ENCODE data around the gene XYLT1. TPM values are rescaled to one million over a fixed set of nuclear protein-coding genes. Genes with fewer than 3 reads are reported as not detected.

Gene XYLT1
- total and polyA plus RNA-seq, 2 of the 13 experiments (the other 11 are each of a cell fraction or from before 2014, with no cell fraction given): not detected

DNA sequence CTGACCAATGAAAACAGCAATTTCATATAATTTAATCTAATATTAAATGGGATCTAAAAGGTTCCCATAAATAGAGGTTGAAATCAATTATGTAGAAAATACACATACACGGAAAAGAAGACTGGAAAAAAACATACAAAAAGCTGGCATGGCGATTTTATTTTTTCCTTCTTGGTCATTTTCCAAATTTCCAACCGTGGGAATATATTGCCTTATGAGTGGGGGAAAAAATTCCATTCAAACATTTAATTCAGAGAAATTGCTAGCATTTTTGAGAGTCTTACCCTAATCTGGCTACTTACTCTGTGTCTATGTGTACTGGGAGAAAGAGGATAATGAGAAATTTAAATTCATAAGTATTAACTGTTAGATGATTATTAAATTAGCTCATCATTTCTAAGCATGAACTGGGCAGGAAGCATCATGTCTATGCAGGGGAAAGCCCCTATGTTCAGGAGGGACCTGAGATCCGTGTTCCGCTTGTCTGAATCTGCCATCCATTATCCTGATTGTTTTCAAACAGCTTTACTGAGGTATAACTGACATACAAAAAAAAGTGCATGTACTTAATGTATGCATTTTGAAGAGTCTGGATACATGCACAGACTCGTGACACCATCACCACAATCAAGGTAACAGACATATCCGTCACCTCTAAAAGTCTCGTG, 145.2 kb downstream of the XYLT1 start (continued):
- TF ChIP-seq MXD3 (CRISPR knock-in tag; IDR thresholded peaks at IDR 0.05): no peak

DNA sequence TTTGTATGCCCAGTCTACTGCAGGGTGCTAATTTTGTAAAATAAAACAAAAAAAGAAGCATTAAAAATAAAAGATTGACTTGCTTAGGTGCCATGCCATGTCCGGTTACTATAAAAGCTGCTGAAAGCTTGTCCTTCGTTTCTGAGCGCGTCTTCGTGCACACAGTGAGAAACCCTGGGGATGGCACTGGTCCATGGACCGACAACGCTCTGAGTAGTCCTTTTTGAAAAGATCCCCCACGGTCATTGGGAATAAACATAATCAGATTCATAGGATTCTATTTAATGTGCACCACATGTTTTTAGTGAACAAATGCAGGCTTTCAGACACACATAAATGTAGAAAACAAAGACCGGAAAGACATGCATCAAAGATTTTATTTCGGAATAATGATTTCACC, 146.3 kb downstream of the XYLT1 start:
- no peak for ATAC-seq
- H3K4me1 ChIP-seq (ENCODE audit: insufficient read depth, low read length): no peaks in the 10 kb centered on the region
- no peak overlapping the region for H3K4me3 ChIP-seq (replicated peaks in 1 of 3; ENCODE audit: insufficient read depth in 1 of 3, low read depth in 2 of 3, low read length in 3 of 3)
- no peaks in the 10 kb centered on the region for H3K36me3 ChIP-seq (replicated peaks in 1 of 2; ENCODE audit: control insufficient read depth in 1 of 2, insufficient read depth in 2 of 2, low read length in 2 of 2)
- 65% methylated on average over 10 of the region's 10 CpGs for WGBS (ENCODE audit: low lambda C conversion rate)
- H4K20me1 ChIP-seq (ENCODE audit: insufficient read depth, low read length): no peaks in the 10 kb centered on the region
- ChIA-PET CTCF (ENCODE audit: low intra/inter-chr PET ratio, low total read pairs) (no interaction called here), POLR2A (no interaction called here)
- in situ Hi-C loops (cut with HindIII; ENCODE audit: extremely low pct_ligation_motif_present, low pct_unique_long_range_greater_than_20kb): no loop called here
- no peak overlapping the region for H3K9ac ChIP-seq (ENCODE audit: insufficient read depth, low read depth, low read length)
- no peaks in the 10 kb centered on the region for H3K9me3 ChIP-seq (ENCODE audit: low read length)
- peaks cover 6 to 24% of the 10 kb centered on the region in 2 experiments; a peak in 2 of 5 replicates for H3K27me3 ChIP-seq (ENCODE audit: control insufficient read depth in 1 of 2, insufficient read depth in 2 of 2, low read length in 2 of 2)
- no peak overlapping the region for H3K4me2 ChIP-seq (ENCODE audit: low read depth, low read length)
- H3K27ac ChIP-seq (ENCODE audit: extremely low read length, insufficient read depth, low read length): no peak overlapping the region
- DNase-seq (ENCODE audit: low spot score): no peak
- no TSS peak for BruUV-seq (replicated peaks)
- no peaks in the 10 kb centered on the region for H3K79me2 ChIP-seq (ENCODE audit: insufficient read depth, low read length)
- H2AFZ ChIP-seq (ENCODE audit: low read length): no peak overlapping the region
- intact Hi-C loops (cut with micrococcal nuclease; ENCODE audit: unreplicated experiment): no loop called here
- no peak for FAIRE-seq
- TF ChIP-seq, protein P1, sequence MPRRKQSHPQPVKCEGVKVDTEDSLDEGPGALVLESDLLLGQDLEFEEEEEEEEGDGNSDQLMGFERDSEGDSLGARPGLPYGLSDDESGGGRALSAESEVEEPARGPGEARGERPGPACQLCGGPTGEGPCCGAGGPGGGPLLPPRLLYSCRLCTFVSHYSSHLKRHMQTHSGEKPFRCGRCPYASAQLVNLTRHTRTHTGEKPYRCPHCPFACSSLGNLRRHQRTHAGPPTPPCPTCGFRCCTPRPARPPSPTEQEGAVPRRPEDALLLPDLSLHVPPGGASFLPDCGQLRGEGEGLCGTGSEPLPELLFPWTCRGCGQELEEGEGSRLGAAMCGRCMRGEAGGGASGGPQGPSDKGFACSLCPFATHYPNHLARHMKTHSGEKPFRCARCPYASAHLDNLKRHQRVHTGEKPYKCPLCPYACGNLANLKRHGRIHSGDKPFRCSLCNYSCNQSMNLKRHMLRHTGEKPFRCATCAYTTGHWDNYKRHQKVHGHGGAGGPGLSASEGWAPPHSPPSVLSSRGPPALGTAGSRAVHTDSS (CRISPR knock-in tag; conservative IDR thresholded peaks at IDR 0.05): no peak
- TF ChIP-seq RNF2 (conservative IDR thresholded peaks at IDR 0.05; ENCODE audit: low read depth): no peak
- no peak for TF ChIP-seq SIN3B (IDR thresholded peaks at IDR 0.05; ENCODE audit: low read length)
- TF ChIP-seq, protein P2, sequence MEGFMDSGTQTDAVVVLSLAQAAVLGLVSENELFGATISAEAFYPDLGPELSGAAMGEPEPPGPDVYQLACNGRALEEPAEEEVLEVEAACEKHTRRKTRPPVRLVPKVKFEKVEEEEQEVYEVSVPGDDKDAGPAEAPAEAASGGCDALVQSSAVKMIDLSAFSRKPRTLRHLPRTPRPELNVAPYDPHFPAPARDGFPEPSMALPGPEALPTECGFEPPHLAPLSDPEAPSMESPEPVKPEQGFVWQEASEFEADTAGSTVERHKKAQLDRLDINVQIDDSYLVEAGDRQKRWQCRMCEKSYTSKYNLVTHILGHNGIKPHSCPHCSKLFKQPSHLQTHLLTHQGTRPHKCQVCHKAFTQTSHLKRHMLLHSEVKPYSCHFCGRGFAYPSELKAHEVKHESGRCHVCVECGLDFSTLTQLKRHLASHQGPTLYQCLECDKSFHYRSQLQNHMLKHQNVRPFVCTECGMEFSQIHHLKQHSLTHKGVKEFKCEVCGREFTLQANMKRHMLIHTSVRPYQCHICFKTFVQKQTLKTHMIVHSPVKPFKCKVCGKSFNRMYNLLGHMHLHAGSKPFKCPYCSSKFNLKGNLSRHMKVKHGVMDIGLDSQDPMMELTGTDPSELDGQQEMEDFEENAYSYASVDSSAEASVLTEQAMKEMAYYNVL (CRISPR knock-in tag; IDR thresholded peaks at IDR 0.05; ENCODE audit: borderline replicate concordance): no peak
- no peak for TF ChIP-seq ZNF382 (CRISPR knock-in tag; IDR thresholded peaks at IDR 0.05; ENCODE audit: borderline replicate concordance)
- no peak for TF ChIP-seq E2F2 (CRISPR knock-in tag; IDR thresholded peaks at IDR 0.05; ENCODE audit: borderline replicate concordance)
- TF ChIP-seq ZNF44 (CRISPR knock-in tag; IDR thresholded peaks at IDR 0.05): no peak
- TF ChIP-seq, protein P3, sequence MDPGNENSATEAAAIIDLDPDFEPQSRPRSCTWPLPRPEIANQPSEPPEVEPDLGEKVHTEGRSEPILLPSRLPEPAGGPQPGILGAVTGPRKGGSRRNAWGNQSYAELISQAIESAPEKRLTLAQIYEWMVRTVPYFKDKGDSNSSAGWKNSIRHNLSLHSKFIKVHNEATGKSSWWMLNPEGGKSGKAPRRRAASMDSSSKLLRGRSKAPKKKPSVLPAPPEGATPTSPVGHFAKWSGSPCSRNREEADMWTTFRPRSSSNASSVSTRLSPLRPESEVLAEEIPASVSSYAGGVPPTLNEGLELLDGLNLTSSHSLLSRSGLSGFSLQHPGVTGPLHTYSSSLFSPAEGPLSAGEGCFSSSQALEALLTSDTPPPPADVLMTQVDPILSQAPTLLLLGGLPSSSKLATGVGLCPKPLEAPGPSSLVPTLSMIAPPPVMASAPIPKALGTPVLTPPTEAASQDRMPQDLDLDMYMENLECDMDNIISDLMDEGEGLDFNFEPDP (CRISPR knock-in tag; conservative IDR thresholded peaks at IDR 0.05): no peak
- TF ChIP-seq ZNF792 (CRISPR knock-in tag; IDR thresholded peaks at IDR 0.05): no peak
- TF ChIP-seq ZNF841 (CRISPR knock-in tag; IDR thresholded peaks at IDR 0.05; ENCODE audit: borderline replicate concordance): no peak

All from HepG2 (cell line).